Activated naive CD4-positive, alpha-beta T cell (primary cell): ENCODE results near the gene HSPBP1.
"Not testable (repeated sequence)": the region's sequence is repeated elsewhere in the genome, so short reads cannot be mapped to it uniquely, and the experiment has no call there.

Experiments
- DNase-seq, 4 experiments: peaks; one replicate each; lab custom pipeline; 2025; lab: John Stamatoyannopoulos, UW

The HSPBP1 gene

DNA sequence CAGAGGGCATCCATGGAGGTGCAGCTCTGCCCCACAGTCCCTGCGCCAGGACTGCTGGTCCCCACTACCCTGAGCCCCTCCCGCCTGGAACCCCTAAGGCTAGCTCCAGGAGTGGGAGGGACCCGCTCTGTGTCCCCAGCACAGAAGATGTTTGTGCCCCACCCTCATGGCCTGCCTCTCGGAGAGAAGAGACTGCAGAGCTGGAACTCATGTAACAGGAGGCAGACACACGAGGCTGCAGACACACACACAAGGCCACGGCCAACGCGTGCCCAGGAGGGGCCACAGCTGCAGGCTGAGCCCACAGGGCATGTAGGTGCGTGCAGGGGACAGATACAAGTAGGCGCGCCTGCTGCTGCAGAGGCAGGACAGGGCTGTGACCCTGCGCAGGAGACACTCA, 40.9 kb downstream of the HSPBP1 start:
- DNase-seq, result no peak

DNA sequence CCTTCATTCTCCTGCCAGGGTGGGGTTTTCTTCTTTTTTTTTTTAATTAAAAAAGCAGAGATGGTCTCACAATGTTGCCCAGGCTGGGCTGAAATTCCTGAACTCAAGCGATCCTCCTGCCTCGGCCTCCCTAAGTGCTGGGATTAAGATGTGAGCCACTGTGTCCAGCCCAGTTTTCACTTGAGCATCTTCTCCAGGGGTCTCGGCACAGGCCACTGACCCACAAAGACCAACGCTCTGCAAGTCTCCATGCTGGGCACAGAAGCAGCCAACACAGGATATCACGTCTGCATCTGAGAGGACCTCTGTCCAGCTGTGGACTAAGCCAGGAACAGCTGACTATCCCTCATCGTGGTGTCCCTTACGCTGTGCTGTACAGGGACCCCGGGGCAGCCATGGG, 41.9 kb downstream of the HSPBP1 start:
- DNase-seq, result no peak

DNA sequence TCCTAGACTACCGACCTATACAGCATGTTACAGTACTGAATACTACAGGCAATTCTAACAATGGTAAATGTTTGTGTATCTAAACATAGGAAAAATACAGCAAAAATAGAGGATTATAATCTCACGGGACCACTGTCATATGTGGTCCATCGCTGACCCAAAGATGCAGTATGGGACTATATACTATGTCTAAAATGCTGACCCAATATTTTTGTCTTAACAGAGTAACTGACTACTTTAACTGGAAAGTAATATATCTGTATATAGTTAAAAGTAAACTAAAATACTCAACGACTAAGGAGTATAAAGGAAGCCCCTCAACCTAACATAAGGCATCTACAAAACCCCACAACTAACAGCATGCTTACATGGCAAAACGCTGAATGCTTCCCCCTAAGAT, 46.9 kb downstream of the HSPBP1 start:
- DNase-seq, result no peak

DNA sequence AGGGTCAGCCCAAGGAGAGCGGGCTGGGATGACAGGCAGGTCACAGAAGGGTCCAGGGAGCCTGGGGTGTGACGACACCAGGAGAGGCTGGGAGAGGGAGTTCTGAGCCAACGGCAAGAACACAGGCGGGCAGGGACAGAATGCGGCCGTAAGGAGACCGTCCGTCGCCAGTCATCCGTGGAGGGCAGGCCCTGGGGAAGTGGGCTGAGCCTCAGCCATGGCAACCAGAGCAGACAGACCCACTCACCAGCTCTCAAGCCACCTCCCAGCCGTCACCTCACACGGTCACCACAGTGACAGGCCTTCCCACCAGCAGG, 47.7 kb downstream of the HSPBP1 start:
- no peak for DNase-seq

DNA sequence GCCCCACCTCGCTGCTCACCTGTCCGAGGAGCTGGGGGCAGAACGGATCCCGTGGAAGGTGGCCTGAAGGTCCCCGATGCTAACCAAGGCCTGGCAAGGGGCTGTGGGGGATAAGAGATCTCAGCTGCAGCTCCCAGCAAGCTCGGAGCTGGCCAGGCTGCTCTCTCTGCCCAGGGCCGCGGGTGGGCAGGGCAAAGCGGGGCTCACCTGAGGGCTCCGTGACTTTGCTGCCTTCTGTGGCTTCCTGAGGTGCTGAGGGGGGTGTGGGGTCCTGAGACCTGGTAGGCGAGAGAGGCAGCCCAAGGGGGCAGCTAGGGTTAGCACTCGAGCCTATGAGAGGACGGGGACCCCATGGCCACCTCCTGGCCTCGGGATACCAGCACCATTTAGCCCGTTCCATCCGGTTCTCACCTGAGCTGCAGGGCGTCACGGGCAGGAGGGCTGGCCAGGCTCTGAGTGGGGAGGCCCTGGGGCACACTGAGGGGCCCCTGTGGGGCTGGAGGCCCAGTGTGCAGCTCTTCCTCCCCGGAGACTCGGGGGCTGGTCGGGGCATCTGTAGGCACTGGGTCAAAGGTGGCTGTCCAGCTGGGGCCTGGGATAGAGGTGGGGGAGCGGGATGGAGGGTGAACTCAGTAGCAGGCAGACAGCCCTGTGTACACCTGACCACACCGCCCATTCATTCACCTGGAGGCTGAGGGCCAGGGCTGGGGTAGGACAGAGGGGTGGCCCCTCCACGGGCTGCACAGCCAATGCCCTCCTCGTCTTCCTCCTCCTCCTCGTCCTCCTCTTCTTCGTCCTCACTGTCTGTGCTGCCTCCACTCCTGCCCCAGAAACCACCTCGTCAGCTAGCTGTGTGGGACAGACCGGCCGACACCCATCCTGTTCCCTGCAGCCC, 48.3 kb downstream of the HSPBP1 start:
- DNase-seq, result no peak

DNA sequence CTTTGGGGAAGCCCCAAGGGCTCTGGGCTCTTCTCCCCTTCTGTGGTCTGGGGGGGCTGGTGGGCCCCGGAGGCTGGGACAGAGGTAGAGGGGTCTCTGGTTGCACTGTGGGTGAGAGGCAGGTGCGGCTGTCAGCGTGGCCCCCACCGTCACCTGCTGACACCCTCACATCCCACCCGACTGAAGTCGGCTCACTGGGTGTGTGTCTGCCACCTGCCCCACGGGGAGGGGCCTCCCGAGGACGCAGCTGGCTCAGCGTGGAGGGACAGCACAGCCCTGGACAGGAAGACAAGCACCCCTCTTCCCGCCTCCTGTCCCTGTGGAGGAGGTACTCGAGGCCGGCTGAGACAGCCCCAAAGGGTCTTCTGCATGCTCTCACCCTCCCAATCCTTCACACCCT, 49.1 kb downstream of the HSPBP1 start:
- no peak for DNase-seq

DNA sequence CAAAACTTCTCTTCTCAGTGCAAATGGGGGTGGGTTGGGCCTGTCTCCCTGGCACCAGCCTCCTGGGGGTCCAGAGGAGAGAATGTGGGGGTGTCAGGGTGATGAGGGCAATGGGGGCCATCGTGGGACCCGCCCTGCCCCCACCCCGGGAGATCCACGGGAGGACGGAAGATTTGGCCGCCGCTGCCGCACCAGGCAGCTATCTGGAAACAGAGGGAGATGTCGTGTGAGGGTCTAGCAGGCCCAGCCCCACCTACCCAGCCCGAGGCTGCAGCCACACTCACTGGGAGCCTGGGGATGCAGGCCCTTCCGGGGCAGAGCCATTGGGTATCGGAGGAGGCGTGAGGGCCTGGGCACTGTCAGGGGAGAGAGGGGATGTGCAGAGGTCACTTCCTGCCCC, 49.6 kb downstream of the HSPBP1 start:
- DNase-seq, result no peak

DNA sequence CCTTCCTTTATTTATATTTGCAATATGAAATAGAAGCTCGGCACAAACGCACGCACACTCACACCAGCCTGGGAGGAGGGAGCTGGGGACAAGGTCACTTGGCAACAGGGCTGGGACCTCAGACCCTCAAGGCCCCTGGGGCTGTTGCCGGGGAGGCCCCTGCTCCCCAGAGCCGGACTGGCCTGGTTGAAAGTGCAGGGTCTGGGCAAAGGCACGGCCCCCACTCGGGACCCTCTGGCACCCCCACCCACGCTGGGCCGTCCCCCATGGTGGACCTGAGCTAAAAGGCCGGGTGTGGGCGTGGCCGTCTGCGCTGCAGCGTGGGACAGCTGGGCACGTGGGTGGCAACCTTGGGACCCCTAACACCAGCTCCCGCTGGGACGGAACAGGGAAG, 50.1 kb downstream of the HSPBP1 start:
- DNase-seq, result no peak

DNA sequence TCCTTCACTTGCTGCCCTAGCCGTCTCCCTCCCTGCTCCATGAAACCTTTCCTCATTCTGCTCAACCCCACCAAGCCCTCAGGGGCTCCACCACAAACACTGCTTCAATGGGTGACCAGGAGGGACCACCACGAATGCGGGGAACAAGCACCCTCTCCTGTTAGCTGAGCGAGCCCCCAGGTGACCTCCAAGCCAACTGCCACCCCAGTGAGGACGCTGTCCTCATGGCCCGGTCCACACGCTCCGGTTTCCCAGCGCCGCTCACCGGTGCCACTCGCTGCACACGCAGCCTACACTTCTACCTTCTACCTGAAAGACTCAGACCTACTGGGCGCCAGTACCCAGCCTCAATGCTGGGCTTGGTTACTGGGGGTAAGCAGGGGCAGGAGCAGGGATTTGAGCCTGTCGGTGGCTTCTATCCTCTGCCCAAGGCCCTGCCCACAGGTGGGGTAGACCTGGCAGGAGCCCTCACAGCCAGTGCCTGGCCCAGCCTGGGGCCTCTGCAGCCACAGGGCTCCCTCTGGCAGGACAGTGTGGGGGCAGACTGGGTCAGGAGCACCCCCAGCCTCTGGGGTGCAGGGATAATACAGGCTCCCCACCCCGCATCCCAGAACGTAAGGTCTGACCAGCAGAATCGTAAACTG, 50.6 kb downstream of the HSPBP1 start:
- DNase-seq, result no peak

DNA sequence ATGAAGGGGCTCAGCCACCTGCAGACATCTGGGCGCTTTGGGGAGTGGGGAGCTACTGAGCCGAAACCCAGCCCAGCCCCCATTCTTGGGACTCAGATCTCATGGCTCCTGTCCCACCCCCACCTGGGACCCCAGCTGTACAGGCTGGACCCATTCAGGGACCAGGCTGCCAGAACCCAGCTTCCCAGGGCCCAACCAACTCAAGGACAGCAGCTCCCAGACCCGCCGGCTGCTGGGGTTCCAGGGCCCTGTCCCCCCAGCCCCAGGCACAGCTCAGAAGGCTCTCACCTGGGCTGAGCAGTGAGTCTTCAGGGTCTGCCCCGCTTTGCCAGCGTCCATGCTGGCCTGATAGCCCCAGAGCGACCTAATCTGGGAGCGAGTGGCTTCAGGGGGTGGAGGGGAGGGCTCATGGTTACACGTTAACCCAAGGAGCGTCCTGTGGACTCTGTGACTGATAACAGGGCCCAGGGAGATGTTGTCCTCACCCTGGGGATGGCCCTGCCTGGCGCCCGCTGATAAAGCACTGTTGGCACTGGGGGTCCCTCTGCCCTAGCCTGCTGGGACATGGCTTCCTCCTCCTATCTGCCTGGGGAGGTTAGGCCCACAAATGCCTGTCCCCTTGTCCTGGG, 51.4 kb downstream of the HSPBP1 start, which contains the start of gene TMEM86B:
Gene TMEM86B, minus strand, starts transcription at position 361 of the 629 bp plus-strand sequence. Its CDS starts 22 bp downstream, at position 339.
- DNase-seq, result no peak

DNA sequence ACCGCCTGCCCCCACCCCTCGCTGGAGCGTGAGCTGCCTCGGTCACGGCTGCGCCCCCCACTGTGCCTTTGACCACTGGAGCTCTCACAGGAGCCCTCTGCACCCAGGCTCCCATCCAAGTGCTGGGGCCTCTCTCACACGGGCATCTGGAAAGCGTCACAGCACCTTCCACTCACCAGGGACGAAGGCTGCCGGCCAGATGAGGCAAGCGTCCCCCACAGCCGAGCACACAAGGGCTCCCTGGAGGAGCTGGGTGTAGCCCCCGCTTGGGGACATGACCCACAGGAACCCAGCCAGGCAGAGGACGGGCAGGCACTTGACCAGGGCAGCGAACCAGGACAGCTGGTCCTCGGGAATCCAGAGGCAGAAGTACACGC, 51.9 kb downstream of the HSPBP1 start:
- no peak for DNase-seq

DNA sequence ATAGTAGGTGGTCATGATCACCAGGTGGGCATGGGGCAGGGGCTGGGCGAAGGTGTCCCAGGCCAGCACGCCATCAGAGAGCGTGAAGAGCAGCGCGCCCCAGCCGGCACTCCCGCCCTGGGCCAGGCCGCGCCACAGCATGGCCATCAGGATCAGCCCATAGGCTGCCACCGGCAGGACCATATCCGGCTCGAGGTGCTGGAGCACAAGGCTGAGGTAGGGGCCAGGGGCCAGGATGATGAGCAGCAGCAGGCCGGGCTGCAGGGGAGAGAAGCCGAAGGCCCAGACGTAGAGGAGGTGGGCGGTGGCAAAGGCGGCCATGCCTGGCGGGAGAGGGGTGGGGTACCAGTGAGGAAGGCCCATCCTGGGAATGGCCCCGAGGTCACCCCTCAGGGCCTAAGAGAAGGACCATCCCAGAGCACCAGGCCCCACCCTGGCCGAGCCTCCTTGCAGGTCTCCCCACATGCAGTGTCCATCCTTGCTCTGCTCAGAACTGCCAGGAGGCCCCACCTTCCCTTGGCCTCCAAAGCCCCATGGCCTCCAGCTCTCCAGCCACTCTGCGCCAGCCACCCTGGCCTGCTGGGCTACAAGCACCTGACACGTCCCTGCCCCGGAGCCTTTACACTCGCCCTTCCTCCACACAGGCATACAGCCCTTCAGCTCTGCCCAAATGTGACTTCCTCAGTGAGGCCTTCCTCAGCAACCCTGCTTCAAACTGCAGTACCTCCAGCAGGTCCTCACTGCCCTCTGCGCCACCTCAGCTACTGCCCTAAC, 52.5 kb downstream of the HSPBP1 start:
- no peak for DNase-seq

DNA sequence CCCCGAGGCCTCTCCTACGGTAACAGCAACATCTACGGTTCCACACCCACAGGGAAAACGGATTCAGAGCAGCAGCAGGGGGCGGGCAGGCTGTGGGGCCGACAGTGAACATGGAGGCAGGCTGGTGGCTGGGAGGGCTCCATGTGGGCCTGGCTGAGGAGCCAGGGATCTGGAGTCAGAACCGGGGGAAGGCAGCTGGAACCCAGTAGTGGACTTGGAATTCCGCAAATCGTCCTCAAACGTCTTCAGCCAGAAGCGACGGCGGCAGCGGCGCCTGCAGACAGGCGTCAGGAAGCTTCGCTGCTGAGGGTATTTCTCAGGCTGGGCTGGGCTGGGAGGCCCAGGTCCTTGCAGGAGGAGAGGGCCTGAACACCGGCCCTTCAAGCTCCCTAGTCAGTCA, 53.1 kb downstream of the HSPBP1 start:
- DNase-seq, result no peak

DNA sequence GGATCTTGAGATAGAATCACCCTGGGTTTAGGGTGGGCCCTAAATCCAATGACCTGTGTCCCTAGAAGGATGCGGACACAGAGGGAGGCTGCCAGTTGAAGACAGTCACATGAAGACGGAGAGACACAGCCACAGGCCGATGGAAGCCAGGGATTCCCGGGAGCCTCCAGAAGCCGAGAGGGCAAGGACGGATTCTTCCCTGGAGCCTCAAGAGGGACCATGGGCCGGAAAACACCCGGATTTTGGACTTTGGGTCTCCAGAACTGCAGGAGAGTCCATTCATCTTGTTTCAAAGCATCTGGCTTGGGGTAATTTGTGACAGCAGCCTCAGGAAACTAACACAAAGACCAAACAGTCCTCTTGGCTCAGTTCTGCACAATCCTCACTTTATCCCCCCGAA, 53.6 kb downstream of the HSPBP1 start:
- no peak for DNase-seq

DNA sequence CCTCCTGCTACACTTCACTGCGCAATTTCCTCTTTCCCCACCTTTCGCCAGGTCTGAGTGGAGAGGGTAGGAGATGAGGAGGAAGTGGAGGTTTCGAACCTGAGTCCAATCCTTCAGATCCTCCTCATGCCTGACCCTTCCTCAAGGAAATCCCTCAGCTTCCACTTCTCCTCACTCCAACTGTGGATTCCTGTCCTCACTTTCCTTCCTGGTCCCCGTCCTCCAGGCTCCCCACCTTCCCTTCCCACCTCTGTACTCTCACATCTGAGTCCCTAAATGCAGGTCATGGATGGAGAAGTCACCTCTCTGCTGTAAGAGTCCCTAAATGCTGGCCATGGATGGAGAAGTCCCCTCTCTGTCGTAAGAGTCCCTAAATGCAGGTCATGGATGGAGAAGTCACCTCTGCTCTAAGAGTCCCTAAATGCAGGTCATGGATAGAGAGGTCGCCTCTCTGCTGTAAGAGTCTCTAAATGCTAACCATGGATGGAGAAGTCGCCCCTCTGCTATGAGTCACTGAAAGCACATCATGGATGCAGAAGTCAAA, 54.4 kb downstream of the HSPBP1 start:
- DNase-seq, result no peak

DNA sequence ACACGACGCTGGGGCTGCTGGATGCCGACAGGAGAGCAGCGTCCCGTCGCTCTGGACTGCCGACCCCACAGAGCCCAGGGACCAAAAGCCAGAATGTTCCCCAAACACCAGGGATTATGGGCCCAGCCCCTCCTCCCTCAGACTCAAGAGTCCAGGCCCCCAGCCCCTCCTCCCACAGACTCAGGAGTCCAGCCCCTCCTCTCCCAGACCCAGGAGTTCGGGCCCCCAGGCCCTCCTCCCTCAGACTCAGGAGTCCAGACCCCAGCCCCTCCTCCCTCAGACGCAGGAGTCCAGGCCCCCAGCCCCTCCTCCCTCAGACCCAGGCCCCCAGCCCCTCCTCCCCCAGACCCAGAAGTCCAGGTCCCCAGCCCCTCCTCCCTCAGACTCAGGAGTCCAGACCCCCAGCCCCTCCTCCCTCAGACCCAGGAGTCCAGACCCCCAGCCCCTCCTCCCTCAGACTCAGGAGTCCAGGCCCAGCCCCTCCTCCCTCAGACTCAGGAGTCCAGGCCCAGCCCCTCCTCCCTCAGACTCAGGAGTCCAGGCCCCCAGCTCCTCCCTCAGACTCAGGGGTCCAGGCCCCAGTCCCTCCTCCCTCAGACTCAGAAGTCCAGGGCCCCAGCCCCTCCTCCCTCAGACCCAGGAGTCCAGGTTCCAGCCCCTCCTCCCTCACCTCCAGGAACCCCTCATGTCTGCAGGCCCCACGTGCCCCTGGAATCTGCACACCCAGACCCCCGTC, 55.1 kb downstream of the HSPBP1 start:
- not testable (repeated sequence) for DNase-seq

DNA sequence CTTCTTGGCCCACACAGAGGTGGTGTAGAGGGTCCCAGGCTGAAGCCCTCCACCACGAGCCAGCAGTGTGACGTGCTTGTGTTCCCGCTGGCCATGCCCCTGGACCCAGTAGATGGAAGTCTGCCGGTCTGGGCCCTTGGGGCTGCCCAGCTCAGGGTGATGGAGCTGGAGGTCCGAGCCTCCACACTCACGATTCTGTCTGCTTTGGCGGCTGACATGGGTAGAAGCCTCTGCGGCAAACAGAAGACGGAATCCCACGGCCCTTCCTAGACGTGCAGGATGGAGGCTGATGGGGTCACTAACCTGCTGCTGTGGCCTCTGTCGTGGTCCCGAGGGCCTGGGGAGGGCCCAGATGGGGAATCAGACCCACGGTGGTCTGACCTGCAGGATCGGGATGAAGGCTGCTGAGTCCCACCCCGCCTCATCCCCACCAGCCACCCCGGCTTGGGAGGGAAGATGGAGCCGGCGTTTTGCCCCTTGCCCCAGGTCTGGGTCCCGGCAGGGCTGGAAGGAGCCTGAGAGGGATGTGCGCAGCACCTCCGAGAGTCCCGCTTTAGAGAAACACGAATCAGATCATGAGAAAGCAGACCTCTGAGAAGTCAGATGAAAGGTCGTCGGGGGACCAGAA, 55.8 kb downstream of the HSPBP1 start:
- DNase-seq, result no peak

DNA sequence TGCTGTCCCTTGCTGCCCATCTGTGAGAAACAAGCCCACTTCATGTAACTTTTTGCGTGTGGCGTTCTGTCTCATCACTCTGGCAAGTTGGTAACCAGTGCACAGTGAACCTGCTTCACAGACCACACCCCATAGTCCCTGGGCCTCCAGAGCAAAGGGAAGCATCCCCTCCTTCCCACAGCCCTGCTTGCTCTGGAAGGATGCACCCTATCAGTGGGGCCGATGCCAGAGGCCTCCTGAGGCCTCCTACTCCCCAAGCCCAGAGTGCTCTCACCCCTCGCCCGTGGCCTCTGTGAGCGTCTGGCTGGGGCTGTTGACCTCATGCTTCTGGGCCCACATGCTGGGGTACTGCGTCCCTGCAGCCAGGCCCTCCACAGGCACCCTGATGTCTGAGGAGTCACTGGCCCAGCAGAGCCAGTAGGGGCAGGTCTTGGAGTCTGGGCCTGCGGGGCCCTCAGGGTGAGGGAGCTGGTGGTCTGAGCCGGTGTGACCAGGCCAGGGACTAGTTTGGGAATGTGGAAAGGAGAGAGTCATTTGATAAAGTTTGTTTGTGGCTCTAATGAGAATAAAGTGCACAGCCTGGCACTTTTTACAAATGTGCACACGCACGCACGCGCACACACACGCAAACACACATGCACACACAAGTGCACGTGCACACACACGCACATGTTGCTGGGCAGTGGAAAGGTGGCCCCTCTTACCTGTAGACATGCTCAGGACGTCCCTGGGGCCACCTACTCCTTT, 56.4 kb downstream of the HSPBP1 start:
- no peak for DNase-seq

DNA sequence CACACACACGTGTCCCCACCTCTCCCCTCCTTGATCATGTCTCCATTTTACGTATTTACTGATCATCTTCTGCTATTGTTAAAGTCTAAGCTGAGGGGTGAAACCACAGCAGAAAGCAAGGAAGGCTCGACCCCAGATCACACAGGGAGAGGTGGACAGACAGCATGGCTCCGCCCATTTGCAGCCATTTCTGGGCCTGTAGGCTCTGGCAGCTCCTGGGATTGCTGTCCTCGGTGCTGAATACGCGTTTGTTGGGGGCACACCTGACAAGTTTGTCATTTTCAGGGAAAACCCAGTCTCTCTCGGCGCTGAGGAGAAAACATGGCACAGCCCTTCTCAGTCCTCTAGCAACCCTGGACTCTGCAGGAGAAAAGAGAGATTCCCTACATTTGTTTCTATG, 59.4 kb downstream of the HSPBP1 start:
- DNase-seq, result no peak
